ENCODE data around the gene TBC1D17.

DNA sequence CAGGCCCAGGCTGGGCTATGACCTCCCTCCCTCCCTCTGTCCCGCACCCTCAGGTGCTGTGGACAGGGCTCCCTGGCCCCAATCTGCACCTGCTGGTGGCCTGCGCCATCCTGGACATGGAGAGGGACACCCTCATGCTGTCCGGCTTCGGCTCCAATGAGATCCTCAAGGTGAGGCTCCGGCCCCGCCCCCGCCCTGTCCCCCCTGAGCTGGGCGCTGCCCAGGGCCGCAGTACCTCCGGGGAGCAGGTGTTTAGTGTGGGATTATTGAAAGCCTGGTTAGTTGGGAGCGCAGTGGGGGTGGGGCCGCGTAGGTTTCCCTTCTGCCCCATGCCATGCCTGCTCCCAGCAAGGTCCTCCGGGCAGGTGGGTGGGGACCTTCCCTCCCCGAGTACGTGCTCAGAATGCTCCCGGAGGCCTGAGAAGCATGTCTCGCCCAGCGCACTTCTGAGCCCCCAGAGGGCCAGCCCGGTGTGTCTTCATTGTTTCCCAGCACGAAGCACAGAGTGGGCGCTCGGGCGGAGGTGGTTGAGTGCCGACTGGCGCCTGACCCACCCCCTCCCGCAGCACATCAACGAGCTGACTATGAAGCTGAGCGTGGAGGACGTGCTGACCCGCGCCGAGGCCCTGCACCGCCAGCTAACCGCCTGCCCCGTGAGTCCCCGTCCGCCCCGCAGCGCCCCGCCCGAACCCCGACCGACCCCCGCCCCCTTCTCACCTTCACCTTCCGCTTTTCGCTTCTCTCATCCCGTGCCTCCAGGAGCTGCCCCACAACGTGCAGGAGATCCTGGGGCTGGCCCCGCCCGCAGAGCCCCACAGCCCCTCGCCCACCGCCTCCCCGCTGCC, 10.4 kb downstream of the TBC1D17 start:
- TF ChIP-seq HNF4G (IDR thresholded peaks at IDR 0.05) (no peak), CTCF (IDR thresholded peaks at IDR 0.05; ENCODE audit: low read depth, low read length, missing input control) (no peak), NR2F2 (IDR thresholded peaks at IDR 0.05) (no peak), RXRA (IDR thresholded peaks at IDR 0.05) (no peak), SP1 (IDR thresholded peaks at IDR 0.05) (no peak), EGR1 (IDR thresholded peaks at IDR 0.05; ENCODE audit: low read depth in 2 of 2) (no peak)
- TF ChIP-seq, protein P1, sequence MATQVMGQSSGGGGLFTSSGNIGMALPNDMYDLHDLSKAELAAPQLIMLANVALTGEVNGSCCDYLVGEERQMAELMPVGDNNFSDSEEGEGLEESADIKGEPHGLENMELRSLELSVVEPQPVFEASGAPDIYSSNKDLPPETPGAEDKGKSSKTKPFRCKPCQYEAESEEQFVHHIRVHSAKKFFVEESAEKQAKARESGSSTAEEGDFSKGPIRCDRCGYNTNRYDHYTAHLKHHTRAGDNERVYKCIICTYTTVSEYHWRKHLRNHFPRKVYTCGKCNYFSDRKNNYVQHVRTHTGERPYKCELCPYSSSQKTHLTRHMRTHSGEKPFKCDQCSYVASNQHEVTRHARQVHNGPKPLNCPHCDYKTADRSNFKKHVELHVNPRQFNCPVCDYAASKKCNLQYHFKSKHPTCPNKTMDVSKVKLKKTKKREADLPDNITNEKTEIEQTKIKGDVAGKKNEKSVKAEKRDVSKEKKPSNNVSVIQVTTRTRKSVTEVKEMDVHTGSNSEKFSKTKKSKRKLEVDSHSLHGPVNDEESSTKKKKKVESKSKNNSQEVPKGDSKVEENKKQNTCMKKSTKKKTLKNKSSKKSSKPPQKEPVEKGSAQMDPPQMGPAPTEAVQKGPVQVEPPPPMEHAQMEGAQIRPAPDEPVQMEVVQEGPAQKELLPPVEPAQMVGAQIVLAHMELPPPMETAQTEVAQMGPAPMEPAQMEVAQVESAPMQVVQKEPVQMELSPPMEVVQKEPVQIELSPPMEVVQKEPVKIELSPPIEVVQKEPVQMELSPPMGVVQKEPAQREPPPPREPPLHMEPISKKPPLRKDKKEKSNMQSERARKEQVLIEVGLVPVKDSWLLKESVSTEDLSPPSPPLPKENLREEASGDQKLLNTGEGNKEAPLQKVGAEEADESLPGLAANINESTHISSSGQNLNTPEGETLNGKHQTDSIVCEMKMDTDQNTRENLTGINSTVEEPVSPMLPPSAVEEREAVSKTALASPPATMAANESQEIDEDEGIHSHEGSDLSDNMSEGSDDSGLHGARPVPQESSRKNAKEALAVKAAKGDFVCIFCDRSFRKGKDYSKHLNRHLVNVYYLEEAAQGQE (IDR thresholded peaks at IDR 0.05), result no peak
- TF ChIP-seq, protein P2, sequence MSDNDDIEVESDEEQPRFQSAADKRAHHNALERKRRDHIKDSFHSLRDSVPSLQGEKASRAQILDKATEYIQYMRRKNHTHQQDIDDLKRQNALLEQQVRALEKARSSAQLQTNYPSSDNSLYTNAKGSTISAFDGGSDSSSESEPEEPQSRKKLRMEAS (IDR thresholded peaks at IDR 0.05), result no peak
